Measurements from ENCODE around the gene CLDN20. TPM values are rescaled to one million over a fixed set of nuclear protein-coding genes. Genes with fewer than 3 reads are reported as not detected.
"Not testable (repeated sequence)": the region's sequence is repeated elsewhere in the genome, so short reads cannot be mapped to it uniquely, and the experiment has no call there.

The CLDN20 gene
- polyA plus RNA-seq, 1 experiment = not detected

DNA sequence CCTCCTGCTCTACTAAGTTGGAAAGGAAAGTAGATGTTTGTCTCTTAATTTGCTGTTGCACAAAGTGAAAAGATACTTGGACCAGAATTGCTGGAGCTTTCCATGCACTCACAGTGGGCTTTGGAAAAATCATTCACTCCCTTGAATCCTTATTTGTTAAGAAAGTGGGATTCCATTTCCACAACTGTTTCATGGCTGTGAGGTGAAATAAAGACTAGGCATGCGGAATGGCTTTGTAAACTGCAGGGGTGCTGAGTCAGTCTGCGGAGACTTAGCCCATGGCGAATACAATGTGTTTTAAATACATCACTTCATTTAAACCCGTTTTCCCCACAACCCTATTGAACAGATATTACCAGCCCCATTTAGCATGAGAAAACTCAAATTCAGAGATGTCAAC, 36.8 kb upstream of the CLDN20 start:
- CTCF ChIA-PET = no interaction called here
- Histone ChIP-seq H3K27me3 (ENCODE audit: control insufficient read depth, insufficient read depth, low read length) (no peaks in the 10 kb centered on the region), H3K36me3 (ENCODE audit: control insufficient read depth, insufficient read depth, low read length) (no peaks in the 10 kb centered on the region), H3K4me3 (ENCODE audit: low read depth, low read length) (no peak overlapping the region)
- no peak for DNase-seq (ENCODE audit: low read depth)
- POLR2A ChIA-PET = no interaction called here
- TF ChIP-seq, protein P1, sequence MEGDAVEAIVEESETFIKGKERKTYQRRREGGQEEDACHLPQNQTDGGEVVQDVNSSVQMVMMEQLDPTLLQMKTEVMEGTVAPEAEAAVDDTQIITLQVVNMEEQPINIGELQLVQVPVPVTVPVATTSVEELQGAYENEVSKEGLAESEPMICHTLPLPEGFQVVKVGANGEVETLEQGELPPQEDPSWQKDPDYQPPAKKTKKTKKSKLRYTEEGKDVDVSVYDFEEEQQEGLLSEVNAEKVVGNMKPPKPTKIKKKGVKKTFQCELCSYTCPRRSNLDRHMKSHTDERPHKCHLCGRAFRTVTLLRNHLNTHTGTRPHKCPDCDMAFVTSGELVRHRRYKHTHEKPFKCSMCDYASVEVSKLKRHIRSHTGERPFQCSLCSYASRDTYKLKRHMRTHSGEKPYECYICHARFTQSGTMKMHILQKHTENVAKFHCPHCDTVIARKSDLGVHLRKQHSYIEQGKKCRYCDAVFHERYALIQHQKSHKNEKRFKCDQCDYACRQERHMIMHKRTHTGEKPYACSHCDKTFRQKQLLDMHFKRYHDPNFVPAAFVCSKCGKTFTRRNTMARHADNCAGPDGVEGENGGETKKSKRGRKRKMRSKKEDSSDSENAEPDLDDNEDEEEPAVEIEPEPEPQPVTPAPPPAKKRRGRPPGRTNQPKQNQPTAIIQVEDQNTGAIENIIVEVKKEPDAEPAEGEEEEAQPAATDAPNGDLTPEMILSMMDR (IDR thresholded peaks at IDR 0.05; ENCODE audit: insufficient read depth, low read depth, low read length) = no peak

DNA sequence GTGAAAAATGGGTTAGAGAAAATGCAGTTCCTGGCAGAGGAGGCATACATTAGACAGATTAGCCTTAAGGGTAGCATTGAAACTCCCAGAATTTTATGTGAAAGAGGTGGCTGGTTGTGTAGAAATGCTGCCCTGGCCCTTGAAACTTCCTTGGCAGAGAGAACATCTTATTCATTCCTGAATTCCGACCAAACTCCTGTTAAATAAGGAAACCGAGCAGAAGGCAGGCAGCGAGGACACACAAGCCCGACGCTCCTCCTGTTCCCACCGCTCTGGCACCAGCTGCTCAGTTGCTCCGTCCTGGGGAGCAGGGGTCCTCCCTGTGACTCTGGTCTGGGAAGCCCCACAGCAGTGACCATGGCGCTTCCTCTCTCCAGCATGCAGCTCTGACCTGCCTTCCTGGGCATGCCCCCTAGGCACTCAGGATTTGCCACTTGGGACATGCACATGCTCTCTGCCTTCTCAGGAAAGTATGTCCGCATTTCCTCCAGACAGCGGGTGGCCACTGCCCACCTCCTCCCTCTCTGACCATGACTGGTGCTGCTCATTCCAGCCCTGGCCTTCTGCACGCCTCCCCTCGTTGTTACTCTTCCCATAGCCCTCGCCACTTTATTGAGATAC, 35.2 kb upstream of the CLDN20 start:
- ChIA-PET CTCF (interaction anchor here (0.6 kb wide), 1 partner anchor 19 kb away, joined by 3 read pairs; no protein-coding TSS in a partner anchor), POLR2A (no interaction called here)
- Histone ChIP-seq H3K4me3 (ENCODE audit: low read depth, low read length) (no peak overlapping the region), H3K27me3 (ENCODE audit: control insufficient read depth, insufficient read depth, low read length) (no peaks in the 10 kb centered on the region), H3K36me3 (ENCODE audit: control insufficient read depth, insufficient read depth, low read length) (no peaks in the 10 kb centered on the region)
- TF ChIP-seq, protein P1 (IDR thresholded peaks at IDR 0.05; ENCODE audit: insufficient read depth, low read depth, low read length) = no peak
- no peak for DNase-seq (ENCODE audit: low read depth)

DNA sequence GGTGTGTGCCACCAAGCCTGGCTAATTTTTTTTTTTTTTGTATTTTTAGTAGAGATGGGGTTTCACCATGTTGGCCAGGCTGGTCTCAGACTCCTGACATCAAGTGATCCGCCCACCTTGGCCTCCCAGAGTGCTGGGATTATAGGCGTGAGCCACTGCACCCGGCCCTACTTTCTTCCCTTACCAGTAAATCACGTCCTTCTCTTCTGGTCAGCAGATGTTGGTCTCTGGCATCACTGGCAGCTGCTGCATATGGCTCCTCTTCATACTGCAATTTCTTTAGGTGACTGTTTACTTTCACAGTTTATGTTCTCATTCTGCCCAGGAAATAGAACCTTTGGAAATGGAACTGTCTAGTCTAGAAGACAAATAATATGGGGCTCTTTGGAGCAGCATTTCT, 32.8 kb upstream of the CLDN20 start:
- CTCF ChIA-PET = interaction anchor here (0.7 kb wide), 1 partner anchor 15 kb away, joined by 3 read pairs; no protein-coding TSS in a partner anchor
- H3K4me3 ChIP-seq (ENCODE audit: low read depth, low read length); DNase-seq (ENCODE audit: low read depth); H3K36me3 ChIP-seq (ENCODE audit: control insufficient read depth, insufficient read depth, low read length); H3K27me3 ChIP-seq (ENCODE audit: control insufficient read depth, insufficient read depth, low read length); POLR2A ChIA-PET: not testable (repeated sequence)

DNA sequence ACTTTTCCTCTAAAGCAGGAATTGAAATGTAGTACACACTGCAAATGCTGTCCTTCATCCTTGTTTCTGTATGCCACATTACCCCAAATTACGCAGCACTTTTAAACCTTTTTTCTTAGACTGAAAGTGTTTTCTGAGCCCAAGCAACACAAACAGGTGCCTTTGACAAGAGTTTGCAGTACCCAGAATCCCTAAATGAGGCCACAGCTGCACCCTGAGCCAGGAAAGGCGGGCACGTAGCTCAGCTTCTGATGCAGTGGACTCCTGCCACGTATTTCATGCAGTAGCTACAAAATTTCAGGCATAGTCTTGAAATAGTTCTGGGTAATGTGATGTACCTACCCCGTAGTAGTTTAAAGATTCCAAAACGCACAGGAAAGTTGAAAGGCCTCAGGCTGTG, 31.0 kb upstream of the CLDN20 start:
- Histone ChIP-seq H3K4me3 (ENCODE audit: low read depth, low read length) (no peak overlapping the region), H3K27me3 (ENCODE audit: control insufficient read depth, insufficient read depth, low read length) (no peaks in the 10 kb centered on the region), H3K36me3 (ENCODE audit: control insufficient read depth, insufficient read depth, low read length) (no peaks in the 10 kb centered on the region)
- no peak for DNase-seq (ENCODE audit: low read depth)
- POLR2A ChIA-PET = no interaction called here
- CTCF ChIA-PET = interaction anchor here (0.6 to 1.1 kb wide), 3 partner anchors 20 to 57 kb away, joined by 3 read pairs; no protein-coding TSS in a partner anchor
- TF ChIP-seq, protein P1 (IDR thresholded peaks at IDR 0.05; ENCODE audit: insufficient read depth, low read depth, low read length) = no peak

DNA sequence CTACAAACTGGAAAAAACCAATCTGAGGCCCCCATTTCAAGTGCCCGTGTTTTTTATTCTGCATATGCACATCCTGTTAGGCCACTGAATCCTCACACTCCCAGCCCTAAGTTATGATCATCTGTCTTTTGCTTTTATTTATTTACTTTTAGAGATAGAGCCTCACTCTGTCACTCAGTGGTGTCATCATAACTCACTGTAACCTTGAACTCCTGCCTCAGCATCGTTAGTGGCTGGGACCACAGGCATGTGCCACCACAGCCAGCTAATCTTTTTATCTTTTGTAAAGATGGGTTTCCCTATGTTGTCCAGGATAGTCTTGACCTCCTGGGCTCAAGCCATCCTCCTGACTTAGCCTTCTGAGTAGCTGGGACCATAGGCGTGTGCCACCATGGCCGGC, 29.6 kb upstream of the CLDN20 start:
- CTCF ChIA-PET = interaction anchor here (3.7 kb wide), 1 partner anchor 14 kb away, joined by 12 read pairs; no protein-coding TSS in a partner anchor
- TF ChIP-seq, protein P1 (IDR thresholded peaks at IDR 0.05; ENCODE audit: insufficient read depth, low read depth, low read length) = no peak
- POLR2A ChIA-PET = no interaction called here
- Histone ChIP-seq H3K4me3 (ENCODE audit: low read depth, low read length) (no peak overlapping the region), H3K27me3 (ENCODE audit: control insufficient read depth, insufficient read depth, low read length) (no peaks in the 10 kb centered on the region), H3K36me3 (ENCODE audit: control insufficient read depth, insufficient read depth, low read length) (no peaks in the 10 kb centered on the region)
- no peak for DNase-seq (ENCODE audit: low read depth)

DNA sequence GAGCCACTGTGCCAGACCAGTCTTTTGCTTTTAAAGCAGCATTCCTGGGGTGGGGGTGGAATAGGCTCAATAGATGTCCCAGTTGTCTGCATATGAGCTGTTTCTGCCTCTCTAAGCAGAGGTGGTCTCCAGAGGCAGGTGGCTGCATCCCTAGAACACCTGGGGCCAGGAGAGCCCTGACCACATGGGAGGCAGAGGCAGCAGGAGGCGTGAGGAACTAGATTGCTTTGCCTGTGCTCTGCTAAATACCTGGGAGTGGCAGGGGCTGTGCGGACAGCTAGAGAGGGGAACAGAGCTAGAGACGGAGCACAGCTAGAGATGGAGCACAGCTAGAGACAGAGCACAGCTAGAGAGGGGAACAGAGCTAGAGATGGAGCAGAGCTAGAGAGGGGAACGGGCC, 29.1 kb upstream of the CLDN20 start:
- no peak overlapping the region for H3K4me3 ChIP-seq (ENCODE audit: low read depth, low read length)
- no peaks in the 10 kb centered on the region; the same call in 1 of the 2 replicates for H3K36me3 ChIP-seq (ENCODE audit: control insufficient read depth, insufficient read depth, low read length)
- no peaks in the 10 kb centered on the region for H3K27me3 ChIP-seq (ENCODE audit: control insufficient read depth, insufficient read depth, low read length)
- ChIA-PET CTCF (interaction anchor here (1.3 to 3.7 kb wide), 2 partner anchors 10 to 13 kb away, joined by 3 to 12 read pairs; no protein-coding TSS in a partner anchor), POLR2A (no interaction called here)
- no peak for DNase-seq (ENCODE audit: low read depth)
- TF ChIP-seq, protein P1 (IDR thresholded peaks at IDR 0.05; ENCODE audit: insufficient read depth, low read depth, low read length) = no peak

Measured in BJ (cell line).